Central memory CD8-positive, alpha-beta T cell (primary cell): Measurements from ENCODE around the gene FBXO7.

ENCODE experiments used
- ATAC-seq: fragments of 150-1000 bp; cut with Tn5 transposase; replicated peaks from 2 replicates; pipeline ENCODE4 v1.10.0; 2022; ENCODE audit warnings: mild to moderate bottlenecking, moderate FRiP score, moderate number of reproducible peaks; ENCODE audit not compliant: poor library complexity, severe bottlenecking; ENCODE audit errors: extremely low read depth
- DNase-seq, 2 donors: peaks; one replicate each; pipeline ENCODE4 v3.0.0; 2021; ENCODE audit warnings: low spot score in 2 of 2
- H3K27ac Mint-ChIP-seq: one replicate; pipeline ENCODE4 v1.8.0; 2022; ENCODE audit warnings: low read depth, mild to moderate bottlenecking, moderate library complexity, mixed read lengths
- H3K27me3 Mint-ChIP-seq: one replicate; pipeline ENCODE4 v1.8.0; 2022; ENCODE audit warnings: mixed read lengths
- H3K36me3 Mint-ChIP-seq: one replicate; pipeline ENCODE4 v1.8.0; 2022; ENCODE audit warnings: mild to moderate bottlenecking, moderate library complexity, mixed read lengths; ENCODE audit not compliant: insufficient read depth
- H3K4me1 Mint-ChIP-seq: one replicate; pipeline ENCODE4 v1.8.0; 2022; ENCODE audit warnings: mixed read lengths
- H3K4me3 Mint-ChIP-seq: one replicate; pipeline ENCODE4 v1.8.0; 2022; ENCODE audit warnings: mild to moderate bottlenecking, moderate library complexity, mixed read lengths
- H3K9me3 Mint-ChIP-seq: one replicate; pipeline ENCODE4 v1.8.0; 2022; ENCODE audit warnings: mixed read lengths

FBXO7 gene

DNA sequence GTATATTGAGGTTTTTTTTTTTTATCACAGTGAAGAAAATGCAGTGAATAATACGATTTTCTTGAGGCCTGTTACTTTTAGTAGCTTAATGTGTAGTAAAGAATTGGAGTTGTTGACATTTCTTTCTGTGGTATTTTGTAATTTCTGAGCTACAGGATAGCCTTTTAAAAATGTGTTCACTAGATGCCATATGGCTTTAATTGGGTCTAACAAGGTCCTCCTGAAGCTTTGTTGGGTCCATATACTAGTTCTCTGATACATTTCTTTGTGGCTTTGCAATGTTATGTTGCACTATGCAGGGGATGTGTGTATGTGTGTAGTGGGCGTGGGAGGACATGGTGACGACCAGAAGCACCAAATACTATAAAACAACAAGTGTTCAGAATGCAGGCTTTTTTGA is 25.1 kb downstream of the FBXO7 start:
- no peaks in the 10 kb centered on the region for H3K9me3 Mint-ChIP-seq
- H3K36me3 Mint-ChIP-seq, result peaks cover 43% of the 10 kb centered on the region
- no peak for ATAC-seq
- H3K27me3 Mint-ChIP-seq, result no peaks in the 10 kb centered on the region
- DNase-seq, result no peak
- no peak overlapping the region for H3K4me3 Mint-ChIP-seq
- no peak overlapping the region for H3K27ac Mint-ChIP-seq
- H3K4me1 Mint-ChIP-seq, result no peaks in the 10 kb centered on the region

DNA sequence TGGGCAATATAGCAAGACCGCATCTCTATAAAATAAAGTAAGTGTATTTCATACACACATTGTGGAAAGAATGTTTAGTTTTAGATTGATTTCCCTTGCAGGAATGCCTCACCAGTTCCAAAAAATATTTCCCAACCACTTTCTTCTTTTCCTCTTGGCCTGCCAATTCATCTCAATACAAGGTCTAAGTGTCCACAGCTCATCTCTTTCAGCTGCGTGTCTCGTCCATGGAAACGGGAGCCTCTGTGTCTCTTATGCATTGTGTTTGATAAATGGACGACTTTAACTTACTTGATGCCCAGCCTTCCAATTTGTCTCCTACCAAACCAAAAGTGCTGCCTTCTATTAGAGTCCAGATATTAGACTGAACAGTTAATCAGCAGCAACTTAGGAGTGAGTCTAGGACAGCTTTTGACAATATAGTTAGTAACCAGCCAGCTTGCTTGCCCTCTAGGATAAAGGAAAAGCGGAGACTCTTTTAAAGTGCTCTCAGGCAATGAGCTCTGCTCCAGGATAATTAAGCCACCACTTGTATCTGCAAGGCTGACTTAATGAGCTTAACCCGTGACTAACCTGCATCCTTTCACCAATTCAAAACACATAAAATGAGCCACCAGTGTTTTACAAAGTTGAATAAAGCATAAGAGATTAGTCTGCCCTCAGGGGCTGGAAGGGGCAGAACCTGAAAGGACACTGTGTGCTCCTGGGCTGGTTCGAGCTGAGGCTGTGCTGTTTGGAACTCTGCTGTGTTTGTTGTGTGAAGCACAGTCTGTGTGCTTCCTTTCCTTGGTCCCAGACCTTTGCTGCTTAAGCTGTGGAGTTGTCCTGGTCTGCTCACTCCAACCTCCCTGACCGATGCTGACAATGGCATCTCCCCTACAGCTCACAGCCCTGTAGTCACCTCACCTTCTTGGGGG is 27.5 kb downstream of the FBXO7 start:
- no peaks in the 10 kb centered on the region for H3K4me1 Mint-ChIP-seq
- no peak overlapping the region for H3K4me3 Mint-ChIP-seq
- no peaks in the 10 kb centered on the region for H3K9me3 Mint-ChIP-seq
- H3K27ac Mint-ChIP-seq, result no peak overlapping the region
- no peak for DNase-seq
- H3K36me3 Mint-ChIP-seq, result peaks cover 27% of the 10 kb centered on the region
- ATAC-seq, result no peak
- H3K27me3 Mint-ChIP-seq, result no peaks in the 10 kb centered on the region

DNA sequence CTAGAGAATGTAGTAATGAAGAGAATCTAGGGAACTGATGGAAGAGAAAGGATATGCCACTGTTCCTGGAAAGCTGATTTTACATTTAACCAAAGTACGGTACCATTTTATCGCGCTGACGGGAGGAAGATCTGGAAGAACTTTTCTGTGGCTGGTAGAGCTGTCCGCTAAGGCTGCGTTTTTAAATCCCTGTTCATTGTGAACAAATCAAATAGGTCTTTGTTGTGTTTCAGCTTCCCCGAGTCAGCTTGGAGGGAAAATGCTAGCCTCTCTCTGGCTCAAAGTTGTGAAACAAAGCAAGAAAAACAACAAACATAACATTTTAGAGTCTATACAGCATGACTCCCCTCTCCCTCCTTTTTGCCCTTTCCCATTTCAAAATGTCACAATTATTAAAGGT is 34.4 kb downstream of the FBXO7 start:
- Mint-ChIP-seq H3K36me3 (peaks cover 10% of the 10 kb centered on the region), H3K4me3 (no peak overlapping the region), H3K27ac (no peak overlapping the region), H3K9me3 (no peaks in the 10 kb centered on the region), H3K4me1 (no peaks in the 10 kb centered on the region), H3K27me3 (no peaks in the 10 kb centered on the region)
- ATAC-seq, result no peak
- DNase-seq, result no peak

DNA sequence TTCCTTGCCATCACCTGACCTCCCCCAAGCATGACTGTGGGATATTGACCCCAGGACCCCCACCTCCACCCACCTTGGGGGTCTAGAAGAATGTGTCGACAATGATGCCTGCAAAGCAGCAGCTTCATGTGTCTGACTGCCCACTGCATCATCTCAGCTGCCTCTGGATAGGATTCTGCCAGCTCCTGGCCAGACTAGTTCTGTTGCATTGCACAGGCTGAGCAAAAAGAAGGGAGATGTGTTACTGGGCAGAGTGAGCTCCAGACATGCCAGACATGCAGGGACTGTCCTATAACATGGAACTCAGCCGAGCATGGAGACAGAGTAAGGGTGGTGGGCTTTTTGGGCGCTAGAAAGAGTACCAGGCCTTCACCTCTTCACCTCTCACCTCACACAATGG is 36.7 kb downstream of the FBXO7 start:
- Mint-ChIP-seq H3K27ac (no peak overlapping the region), H3K4me3 (no peak overlapping the region), H3K27me3 (no peaks in the 10 kb centered on the region), H3K4me1 (no peaks in the 10 kb centered on the region), H3K36me3 (peaks cover 6% of the 10 kb centered on the region), H3K9me3 (no peaks in the 10 kb centered on the region)
- no peak for ATAC-seq
- no peak for DNase-seq

DNA sequence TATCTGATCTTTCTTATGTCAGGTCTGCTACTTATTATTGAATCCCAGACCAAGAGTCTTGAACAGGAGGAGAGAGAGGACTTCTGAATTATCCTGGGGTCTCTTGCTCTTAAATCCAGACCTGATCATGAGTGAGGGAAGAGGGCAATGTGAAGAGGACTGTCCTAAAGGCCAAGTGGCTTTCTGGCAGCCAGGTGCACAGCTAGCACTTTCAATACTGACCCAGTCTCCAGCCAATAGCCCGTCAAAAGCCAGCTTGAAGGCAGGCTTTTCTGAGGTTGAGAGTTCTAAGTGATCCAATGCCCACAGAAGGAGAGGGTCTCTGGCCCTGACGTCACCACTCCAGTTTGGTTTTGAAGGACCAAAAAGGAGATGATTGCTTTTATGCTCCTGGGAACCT is 37.2 kb downstream of the FBXO7 start:
- Mint-ChIP-seq H3K9me3 (no peaks in the 10 kb centered on the region), H3K36me3 (peaks cover 6% of the 10 kb centered on the region), H3K4me3 (no peak overlapping the region), H3K27ac (no peak overlapping the region), H3K27me3 (no peaks in the 10 kb centered on the region), H3K4me1 (no peaks in the 10 kb centered on the region)
- ATAC-seq (no peak), DNase-seq (no peak)

DNA sequence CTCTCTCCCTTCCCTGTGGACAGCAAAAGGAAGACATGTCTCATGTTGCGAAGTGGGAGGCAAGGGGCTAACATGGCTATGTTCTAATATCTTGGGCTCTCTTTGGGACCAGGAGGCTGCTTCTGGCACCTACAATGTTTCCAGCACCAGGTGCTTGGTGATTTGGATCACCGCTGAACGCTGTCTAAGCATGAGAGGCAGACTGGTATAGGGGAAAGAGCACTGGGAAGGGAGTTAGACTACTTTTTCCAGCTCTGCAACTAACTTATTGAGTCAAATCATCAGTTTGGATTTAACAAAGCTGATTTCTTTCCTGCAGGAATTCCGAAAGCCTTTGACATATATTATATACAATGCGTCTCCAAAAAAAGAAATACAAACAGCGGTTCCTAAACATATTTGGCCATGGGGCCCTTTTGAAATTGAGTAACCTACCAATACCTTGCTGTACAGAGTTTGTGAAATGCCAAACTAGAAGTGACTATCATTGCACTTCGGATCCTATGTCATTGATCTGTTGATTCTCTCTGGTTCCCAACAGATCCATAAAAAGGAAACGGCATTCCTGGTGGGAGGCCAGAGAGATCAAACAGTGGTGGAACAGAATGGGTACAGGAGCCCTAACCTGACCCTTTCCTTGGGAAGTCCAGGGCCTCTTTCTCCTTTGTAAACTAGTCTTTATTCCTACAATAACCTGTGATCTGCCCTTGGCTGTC is 37.8 kb downstream of the FBXO7 start:
- no peaks in the 10 kb centered on the region for H3K27me3 Mint-ChIP-seq
- no peak for DNase-seq
- no peak overlapping the region for H3K27ac Mint-ChIP-seq
- no peak overlapping the region for H3K4me3 Mint-ChIP-seq
- no peak for ATAC-seq
- H3K4me1 Mint-ChIP-seq, result no peaks in the 10 kb centered on the region
- H3K9me3 Mint-ChIP-seq, result no peaks in the 10 kb centered on the region
- peaks cover 6% of the 10 kb centered on the region for H3K36me3 Mint-ChIP-seq

DNA sequence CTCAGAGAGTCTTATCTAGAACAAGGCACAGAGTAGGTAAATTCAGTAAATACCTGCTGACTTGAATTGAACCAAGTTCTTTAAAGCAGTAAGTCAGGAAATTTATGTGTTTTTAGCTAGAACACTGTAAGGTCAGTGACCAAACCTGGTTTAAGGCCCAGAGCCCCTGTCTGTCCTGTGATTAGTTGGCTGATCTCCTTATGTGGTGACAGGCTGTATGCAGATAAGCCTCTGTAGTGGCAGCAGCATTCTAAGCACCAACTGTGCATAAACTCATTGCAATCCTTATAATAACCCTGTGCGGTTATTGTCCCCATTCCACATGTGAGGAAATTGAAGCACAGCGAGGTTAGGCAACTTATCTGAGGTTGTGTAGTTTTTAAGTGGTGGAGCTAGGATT is 40.5 kb downstream of the FBXO7 start:
- Mint-ChIP-seq H3K27me3 (no peaks in the 10 kb centered on the region), H3K36me3 (no peaks in the 10 kb centered on the region), H3K4me3 (no peak overlapping the region)

DNA sequence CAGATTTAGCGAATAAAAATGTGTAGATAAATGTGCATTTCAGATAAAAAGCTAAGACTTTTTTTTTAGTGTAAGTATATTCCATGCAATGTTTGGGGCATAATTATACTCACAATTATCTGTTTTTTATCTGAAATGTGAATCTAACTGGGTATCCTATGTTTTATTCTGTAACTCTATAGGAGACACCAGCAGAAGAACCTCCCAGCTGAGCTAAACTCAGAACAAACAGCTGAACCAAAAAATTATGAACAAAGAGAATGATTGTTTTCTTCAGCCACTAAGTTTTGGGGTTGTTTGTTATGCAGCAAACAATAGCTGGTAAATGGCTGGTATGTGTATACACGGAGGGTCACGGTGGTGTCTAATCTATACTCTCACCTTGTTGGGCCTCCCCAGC is 42.9 kb downstream of the FBXO7 start:
- DNase-seq (no peak), ATAC-seq (no peak)
- H3K9me3 Mint-ChIP-seq, result no peaks in the 10 kb centered on the region
- no peaks in the 10 kb centered on the region for H3K4me1 Mint-ChIP-seq
- no peak overlapping the region for H3K27ac Mint-ChIP-seq
- H3K27me3 Mint-ChIP-seq, result no peaks in the 10 kb centered on the region
- H3K4me3 Mint-ChIP-seq, result no peak overlapping the region
- H3K36me3 Mint-ChIP-seq, result no peaks in the 10 kb centered on the region

More for the DNA sequence above, 40.5 kb downstream of the FBXO7 start:
- DNase-seq (no peak), ATAC-seq (no peak)
- H3K27ac Mint-ChIP-seq, result no peak overlapping the region
- no peaks in the 10 kb centered on the region for H3K4me1 Mint-ChIP-seq
- H3K9me3 Mint-ChIP-seq, result no peaks in the 10 kb centered on the region

DNA sequence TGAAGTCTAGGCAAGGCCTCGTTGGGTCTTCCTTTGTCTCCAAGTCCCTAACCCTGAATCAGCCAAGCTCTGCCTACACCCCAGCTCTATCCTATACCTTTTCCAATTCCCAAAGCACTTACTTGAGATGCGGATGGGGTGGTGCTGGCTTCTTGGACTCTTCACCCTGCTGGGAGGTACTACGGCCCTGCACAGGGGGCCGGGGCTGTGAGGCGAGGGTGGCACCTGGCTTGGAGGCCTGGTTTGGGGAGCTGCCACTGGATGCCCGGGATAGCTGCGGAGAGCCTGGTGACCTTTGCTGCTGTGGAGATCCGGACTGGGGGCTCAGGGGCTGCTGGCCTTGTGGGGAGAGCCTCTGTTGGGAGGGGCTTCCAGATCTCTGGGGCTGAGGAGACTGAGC is 43.3 kb downstream of the FBXO7 start:
- H3K9me3 Mint-ChIP-seq, result no peaks in the 10 kb centered on the region
- no peaks in the 10 kb centered on the region for H3K4me1 Mint-ChIP-seq
- DNase-seq (no peak), ATAC-seq (no peak)
- no peaks in the 10 kb centered on the region for H3K27me3 Mint-ChIP-seq
- no peaks in the 10 kb centered on the region for H3K36me3 Mint-ChIP-seq
- H3K4me3 Mint-ChIP-seq, result no peak overlapping the region
- no peak overlapping the region for H3K27ac Mint-ChIP-seq

DNA sequence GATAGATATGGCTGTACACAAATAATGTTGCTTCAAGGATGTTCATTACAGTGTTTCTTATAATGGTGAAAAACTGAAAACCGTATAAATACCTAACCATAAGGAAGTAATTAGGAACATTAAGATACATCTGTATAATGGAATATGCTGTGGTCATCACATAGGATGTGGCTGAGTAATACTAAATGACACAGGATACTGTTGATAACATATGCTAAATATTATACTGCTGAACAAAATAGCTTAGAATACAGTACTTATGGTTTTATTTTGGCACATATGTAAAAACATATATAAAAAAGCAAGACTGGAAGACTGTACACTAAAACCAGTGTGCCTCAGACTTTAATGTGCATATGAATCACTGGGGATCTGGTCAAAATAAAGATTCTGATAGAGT is 43.8 kb downstream of the FBXO7 start:
- Mint-ChIP-seq H3K4me3 (no peak overlapping the region), H3K27ac (no peak overlapping the region), H3K27me3 (no peaks in the 10 kb centered on the region), H3K4me1 (no peaks in the 10 kb centered on the region), H3K9me3 (no peaks in the 10 kb centered on the region), H3K36me3 (no peaks in the 10 kb centered on the region)
- ATAC-seq (no peak), DNase-seq (no peak)

DNA sequence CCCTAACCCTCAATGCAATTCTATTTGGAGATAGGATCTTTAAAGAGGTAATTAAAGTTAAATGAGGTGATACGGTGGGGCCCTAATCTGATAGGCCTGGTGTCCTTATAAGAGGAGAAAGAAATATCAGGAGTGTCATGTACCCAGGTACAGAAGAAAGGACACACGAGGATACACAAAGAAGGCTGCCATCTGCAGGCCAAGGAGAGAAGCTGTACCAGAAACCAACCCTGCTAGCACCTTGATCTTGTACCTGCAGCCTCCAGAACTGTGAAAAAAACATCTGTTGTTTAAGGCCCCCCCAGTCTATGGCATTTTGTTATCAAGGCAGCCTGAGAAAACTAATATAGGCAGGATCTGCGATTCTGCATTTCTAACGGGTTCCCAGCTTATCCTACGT is 44.2 kb downstream of the FBXO7 start:
- ATAC-seq, result no peak
- no peak for DNase-seq
- H3K4me1 Mint-ChIP-seq, result no peaks in the 10 kb centered on the region

DNA sequence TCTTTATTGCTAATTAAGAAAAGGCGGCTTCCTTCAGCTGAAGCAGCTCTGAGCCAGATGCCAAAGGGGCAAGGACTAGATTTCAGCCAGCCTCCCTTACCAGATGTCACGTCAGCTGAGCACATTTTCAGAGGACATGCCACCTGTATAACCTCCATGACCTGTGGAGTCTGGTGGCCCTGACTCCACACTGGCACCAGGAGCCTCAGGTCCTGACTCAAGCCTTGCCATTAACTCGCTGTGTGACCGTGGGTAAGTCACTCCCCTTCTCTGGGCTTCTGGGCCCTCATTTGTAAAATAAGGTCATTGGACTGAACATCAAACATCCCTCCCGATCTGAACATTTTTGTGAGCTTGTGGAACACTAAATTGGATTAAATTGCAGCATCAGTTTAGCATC is 46.0 kb downstream of the FBXO7 start:
- no peak for DNase-seq
- Mint-ChIP-seq H3K36me3 (no peaks in the 10 kb centered on the region), H3K27me3 (no peaks in the 10 kb centered on the region), H3K4me3 (no peak overlapping the region), H3K27ac (no peak overlapping the region), H3K4me1 (no peaks in the 10 kb centered on the region), H3K9me3 (no peaks in the 10 kb centered on the region)
- ATAC-seq, result no peak

More for the DNA sequence above, 44.2 kb downstream of the FBXO7 start:
- Mint-ChIP-seq H3K4me3 (no peak overlapping the region), H3K9me3 (no peaks in the 10 kb centered on the region), H3K27ac (no peak overlapping the region), H3K36me3 (no peaks in the 10 kb centered on the region), H3K27me3 (no peaks in the 10 kb centered on the region)

DNA sequence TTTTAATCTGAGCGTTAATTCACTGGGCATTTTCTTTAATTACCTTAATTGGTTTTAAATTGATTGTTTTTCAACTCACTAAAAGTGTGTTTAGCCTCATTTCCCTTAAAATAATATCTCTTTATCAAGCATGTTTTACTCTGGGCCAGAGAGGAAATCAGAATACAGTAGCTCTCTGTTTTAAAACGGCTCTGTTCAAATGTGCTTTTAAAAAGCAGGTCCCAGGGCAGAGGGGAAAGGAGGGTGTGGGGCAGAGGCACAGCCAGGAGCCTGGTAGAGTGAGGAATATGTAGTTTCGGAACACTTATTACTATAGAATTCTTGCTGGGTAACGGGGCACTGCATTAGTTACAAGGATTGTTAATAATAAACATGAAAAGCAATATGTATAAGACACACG is 47.6 kb downstream of the FBXO7 start:
- H3K27ac Mint-ChIP-seq, result no peak overlapping the region

More for the DNA sequence above, 47.6 kb downstream of the FBXO7 start:
- no peaks in the 10 kb centered on the region for H3K4me1 Mint-ChIP-seq
- no peaks in the 10 kb centered on the region for H3K9me3 Mint-ChIP-seq
- no peak overlapping the region for H3K4me3 Mint-ChIP-seq
- no peaks in the 10 kb centered on the region for H3K36me3 Mint-ChIP-seq
- no peaks in the 10 kb centered on the region for H3K27me3 Mint-ChIP-seq
- DNase-seq, result no peak
- no peak for ATAC-seq
